NCI-H2107 (cell line): ENCODE results near the gene TMEM59L.
"Not testable (repeated sequence)": the region's sequence is repeated elsewhere in the genome, so short reads cannot be mapped to it uniquely, and the experiment has no call there.

Experiments
- DNase-seq: peaks from one replicate; lab custom pipeline; 2025; lab: John Stamatoyannopoulos, UW

TMEM59L gene

GRCh38 chr19:18612772-18613588, at the start of gene TMEM59L:
Gene TMEM59L (plus strand): TSS chr19:18612870. CDS start chr19:18612959, 89 bp downstream.
- no peak for DNase-seq

DNA sequence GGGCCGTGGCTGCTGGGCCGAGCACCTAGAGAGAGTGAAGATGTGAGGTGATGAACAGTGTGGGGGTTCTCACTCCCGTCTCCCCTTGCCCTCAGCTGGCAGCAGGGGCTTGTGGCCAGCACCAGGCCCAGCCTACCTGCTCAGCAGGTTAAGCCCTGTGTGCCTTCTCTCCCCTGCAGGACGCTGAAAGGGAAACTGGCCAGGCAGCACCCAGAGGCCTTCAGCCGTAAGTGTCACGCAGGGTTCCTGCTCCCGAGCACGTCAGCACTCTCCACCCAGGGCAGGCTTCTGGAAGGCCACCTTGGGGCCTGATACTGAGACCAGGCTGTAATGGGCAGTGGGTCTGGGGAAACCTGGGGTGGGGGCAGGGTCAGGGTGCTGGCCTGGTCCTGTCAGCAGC, 45.7 kb upstream of the TMEM59L start:
- DNase-seq: no peak

DNA sequence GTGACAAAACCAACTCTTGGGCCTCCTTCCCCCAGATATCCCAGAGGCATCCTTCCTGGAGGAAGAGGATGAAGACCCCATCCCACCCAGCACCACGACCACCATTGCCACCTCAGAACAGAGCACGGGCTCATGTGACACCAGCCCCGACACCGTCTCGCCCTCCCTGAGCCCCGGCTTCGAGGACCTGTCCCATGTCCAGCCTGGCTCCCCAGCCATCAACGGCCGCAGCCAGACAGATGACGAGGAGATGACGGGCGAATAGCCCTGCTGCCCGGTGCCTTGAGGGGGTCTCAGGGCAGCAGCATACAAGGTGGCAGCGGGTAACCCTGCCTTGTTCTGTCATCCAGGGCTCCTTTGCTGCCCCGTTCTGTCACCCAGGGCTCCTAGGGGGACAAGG, 44.3 kb upstream of the TMEM59L start:
- no peak for DNase-seq

DNA sequence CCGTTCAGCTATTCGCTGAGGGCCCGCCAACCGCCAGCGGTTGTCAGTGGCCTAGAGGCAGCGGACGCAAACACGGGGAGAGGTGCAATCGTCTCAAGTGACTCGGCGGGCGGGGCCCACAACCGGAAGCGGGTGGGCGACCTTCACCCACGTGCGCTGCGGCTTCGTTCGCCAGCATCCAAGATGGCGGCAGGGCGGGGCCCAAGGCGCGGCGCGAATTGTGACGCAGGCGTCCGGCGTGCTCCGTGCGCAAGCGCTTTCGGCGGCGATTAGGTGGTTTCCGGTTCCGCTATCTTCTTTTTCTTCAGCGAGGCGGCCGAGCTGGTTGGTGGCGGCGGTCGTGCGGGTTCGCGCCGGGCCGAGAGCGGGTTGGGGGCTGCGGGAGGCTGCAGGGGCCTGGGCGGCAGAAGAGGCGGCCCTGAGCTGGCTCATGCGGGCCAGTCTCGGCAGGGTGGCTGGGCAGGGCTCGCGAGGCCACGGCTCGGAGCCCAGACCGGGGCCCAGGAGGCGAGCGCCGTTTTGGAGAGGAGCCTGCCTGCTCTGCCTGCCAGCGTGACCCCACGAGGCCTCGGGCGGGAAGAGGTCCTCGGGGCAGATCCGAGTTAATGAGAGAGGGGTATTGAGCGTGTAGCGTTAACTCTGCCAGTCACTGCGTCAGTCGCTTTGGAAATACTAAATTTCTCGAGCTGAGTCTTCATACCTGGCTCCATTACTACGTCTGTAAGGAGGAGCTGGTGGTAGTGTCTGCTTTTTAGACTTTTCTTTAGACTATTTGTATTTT, 40.9 kb upstream of the TMEM59L start, which contains the start of gene UBA52:
Gene UBA52 (plus strand): TSS at position 294 of the 781 bp plus-strand sequence. CDS start 1,444 bp downstream, outside the sequence.
- DNase-seq: peak; percentile 97

DNA sequence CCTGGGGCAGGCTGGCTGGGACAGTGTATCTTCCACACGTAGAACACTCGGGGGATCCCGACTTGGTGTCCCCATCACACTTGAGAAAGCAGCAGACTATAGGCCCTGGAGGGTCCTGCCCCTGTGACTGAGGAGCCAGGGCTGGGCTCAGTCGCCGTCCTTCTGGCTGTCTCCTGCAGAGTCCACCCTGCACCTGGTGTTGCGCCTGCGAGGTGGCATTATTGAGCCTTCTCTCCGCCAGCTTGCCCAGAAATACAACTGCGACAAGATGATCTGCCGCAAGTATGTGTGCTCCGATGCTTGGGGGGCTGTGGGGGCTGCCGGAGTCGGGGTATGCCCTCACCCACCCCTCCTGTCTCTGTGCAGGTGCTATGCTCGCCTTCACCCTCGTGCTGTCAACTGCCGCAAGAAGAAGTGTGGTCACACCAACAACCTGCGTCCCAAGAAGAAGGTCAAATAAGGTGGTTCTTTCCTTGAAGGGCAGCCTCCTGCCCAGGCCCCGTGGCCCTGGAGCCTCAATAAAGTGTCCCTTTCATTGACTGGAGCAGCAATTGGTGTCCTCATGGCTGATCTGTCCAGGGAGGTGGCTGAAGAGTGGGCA, 37.9 kb upstream of the TMEM59L start:
- DNase-seq: no peak

DNA sequence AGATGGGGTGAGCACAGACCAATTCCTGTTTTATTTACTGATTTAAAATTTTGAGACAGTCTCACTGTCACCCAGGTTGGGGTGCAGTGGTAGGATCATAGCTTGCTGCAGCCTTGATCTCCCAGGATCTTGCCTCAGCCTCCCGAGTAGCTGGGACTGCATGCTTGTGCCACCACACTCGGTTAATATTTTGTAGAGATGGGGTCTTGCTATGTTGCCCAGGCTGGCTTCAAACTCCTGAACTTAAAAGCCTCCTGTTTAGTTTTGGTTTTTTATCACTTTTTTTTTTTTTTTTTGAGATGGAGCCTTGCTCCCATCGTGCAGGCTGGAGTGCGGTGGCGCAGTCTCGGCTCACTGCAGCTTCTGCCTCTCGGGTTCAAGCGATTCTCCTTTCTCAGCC, 36.3 kb upstream of the TMEM59L start:
- no peak for DNase-seq

- no peak for DNase-seq
Measured at GRCh38 chr19:18577365-18577914, 35.2 kb upstream of the TMEM59L start.

- DNase-seq: no peak
Measured at GRCh38 chr19:18580311-18580710, 32.4 kb upstream of the TMEM59L start.

GRCh38 chr19:18586306-18586705, 26.4 kb upstream of the TMEM59L start:
- no peak for DNase-seq

DNA sequence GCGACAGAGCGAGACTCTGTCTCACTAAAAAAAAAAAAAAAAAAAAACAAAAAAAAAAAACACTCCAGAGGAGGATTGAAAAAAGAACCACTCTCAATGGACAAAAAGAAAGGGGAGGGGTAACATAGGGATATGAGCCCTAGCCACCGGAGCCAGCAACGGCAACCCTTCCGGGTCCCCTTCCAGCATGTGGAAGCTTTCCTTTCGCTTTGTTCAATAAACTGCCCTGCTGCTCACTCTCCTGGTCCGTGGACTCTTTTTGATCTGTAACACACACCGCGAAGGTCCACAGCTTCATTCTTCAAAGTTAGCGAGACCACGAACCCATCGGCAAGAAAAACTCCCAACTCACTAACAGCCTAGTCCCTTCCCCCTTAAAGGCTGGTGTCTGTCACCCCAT, 25.1 kb upstream of the TMEM59L start:
- DNase-seq: no peak

DNA sequence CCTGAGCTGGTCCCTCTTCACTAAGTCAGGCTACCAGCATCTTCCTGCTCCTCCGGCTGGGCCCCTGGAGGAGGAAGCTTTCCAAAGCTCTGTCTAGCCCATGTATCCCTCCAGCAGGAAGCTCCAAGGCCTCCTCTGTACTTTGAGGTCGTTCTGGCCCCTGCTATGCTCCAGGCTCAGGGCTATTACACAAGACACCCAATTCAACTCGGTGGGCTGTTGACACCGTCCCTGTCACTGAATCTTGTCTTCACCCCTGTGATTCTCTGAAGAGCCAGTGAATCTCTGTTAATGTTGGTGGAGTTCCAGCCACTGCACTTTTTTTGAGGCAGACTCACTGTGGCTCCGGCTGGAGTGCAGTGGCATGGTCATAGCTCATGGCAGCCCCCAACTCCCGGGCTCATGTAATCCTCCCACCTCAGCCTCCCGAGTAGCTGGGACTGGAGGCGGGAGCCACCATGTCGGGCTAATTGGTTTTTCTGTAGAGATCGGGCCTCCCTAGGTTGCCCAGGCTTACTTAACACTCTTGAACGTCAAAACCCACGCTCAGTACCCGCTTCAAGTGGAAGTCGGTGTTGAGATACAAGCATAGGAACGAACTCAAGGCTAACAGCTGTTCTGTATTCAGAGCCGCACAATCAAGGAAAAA, 24.6 kb upstream of the TMEM59L start:
- DNase-seq: no peak

- peak; percentile 40 for DNase-seq
Measured at GRCh38 chr19:18588611-18589379, 23.9 kb upstream of the TMEM59L start, which contains the start of gene REX1BD. Gene REX1BD (plus strand): TSS chr19:18588798. CDS start chr19:18588802, 4 bp downstream.

DNA sequence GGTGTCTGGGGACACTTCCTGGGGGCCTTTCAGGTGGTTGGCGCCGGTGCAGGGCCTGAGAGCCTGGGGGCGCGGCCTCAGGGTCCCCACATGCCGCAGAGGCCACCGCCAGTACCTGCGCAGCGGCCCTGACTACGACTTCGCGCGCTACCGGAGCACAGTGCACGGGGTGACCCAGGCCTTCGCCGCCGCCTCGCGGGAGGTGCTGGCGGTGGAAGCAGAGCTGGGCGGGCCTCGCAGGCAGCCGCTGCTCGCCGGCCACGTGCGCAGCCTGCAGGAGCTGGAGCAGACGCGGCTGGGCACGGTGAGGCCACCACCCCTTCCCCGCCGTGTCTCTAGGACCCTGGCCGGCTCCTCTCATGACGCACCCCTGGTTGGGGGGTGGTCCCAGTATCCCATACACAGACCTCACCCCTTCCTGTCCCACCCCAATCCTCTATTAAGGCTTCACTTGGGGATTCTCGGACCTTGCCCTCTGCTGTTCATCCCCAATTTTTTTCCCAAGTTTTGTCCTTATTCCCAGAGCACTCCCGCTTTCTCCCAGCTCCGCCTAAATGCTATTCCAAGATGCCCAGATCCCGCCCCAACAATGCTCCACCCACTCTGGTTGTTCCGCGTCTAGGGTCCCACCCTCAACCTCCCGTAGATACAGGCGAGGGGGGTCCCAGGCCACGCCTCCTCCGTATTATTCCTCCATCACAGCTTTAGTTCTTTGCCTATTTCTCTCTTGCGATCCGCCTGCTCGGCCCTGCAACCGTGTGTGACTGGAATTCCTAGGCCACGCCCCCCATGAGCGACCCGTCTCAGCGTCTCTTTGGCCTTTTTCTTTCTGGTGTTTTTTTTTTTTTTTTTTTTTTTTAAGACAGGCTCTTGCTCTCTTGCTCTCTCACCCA, 23.0 kb upstream of the TMEM59L start:
- peak; percentile 50 for DNase-seq

DNA sequence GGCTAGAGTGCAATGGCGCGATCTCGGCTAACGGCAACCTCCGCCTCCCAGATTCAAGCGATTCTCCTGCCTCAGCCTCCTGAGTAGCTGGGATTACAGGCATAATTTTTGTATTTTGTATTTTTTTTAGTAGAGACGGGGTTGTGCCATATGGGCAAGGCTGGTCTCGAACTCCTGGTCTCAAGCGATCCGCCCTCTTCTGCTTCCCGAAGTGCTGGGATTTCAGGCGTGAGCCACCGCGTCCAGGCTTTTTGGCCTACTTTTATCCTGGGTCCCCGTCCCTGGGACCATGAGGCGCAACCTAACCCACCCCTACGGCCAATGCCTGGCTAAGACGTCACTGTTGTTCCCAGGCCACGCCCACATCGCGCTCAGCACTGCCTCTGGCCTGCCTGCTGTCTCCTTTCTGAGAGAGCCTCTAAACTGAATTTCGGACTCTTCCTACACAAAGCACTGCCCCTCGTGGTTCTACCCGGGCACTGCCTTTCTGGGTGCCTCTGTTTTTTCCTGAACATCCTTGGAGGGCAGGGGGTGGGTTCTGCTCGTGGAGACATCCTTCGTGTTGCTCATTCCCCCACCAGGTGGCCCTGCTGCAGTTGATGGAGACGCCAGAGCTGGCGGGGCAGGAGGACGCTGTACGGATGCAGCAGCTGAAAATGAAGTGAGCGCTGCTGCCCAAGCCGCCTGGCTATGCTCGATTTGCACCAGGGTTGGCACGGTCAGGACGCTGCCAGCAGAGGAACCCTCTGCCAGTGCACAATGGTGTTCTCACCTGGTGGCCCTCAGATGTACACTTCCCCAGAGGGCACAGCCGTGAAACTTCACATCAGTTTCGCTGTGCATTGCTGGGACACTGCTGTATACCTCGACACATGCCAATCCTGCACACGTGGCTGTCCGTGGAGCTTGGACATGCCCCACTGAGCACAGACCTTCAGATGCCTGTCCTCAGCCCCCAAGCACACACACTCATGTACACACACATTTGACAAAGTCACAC, 22.1 kb upstream of the TMEM59L start:
- no peak for DNase-seq

DNA sequence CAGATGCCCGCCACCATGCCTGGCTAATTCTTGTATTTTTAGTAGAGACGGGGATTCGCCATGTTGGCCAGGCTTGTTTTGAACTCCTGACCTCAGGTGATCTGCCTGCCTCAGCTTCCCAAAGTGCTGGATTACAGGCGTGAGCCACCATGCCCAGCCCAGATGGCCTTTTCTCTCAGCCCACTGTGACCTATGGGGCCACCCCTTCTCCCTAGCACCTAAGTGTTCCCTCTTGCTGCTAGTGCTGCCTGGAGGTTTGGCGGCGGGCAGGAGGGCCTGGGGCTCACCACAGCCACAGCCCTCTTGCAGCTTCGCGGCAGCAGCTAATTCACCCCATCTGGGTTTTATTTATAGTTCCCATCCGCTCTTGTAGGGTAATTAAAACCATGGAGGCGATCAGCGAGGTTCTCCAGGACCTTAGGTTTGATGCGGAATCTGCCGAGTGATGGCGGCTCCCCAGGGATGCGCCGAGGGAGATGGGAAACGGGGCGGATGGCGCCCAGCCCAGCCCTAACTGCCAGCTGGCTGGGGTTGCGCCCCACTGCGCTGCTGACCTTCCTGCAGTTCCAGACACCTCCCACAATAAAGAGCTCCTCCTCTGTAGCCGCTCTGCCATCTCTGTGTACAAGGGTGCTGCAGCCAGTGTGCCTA, 20.8 kb upstream of the TMEM59L start:
- no peak for DNase-seq

DNA sequence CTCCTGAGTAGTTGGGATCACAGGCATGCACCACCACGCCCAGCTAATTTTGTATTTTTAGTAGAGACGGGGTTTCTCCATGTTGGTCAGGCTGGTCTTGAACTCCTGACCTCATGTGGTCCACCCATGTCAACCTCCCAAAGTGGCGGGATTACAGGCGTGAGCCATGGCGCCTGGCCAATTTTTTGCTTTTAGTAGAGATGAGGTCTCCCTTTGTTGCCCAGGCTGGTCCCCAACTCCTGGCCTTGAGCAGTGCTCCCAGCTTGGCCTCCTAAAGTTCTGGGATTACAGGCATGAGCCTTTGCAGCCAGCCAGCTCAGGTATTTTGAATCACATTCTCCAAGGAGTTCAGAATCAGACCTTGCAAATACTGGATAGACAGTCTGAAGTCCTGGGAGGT, 19.9 kb upstream of the TMEM59L start:
- DNase-seq: not testable (repeated sequence)

- no peak for DNase-seq
Measured at GRCh38 chr19:18593367-18594095, 19.1 kb upstream of the TMEM59L start.
